CD4-positive, alpha-beta T cell (primary cell): ENCODE measurements around the gene CDK5RAP2. TPM values are rescaled to one million over a fixed set of nuclear protein-coding genes. Genes with fewer than 3 reads are reported as not detected.

Experiments
- ATAC-seq: fragments of 200-7000 bp; cut with Tn5 transposase; one replicate; pipeline ENCODE4 v1.10.0; 2022; ENCODE audit warnings: mild to moderate bottlenecking; ENCODE audit not compliant: poor library complexity
- CTCF ChIA-PET: fragments of 350-600 bp; sonication (Branson Sonifier 250); formaldehyde crosslinking; loops from one replicate; lab custom pipeline; 2021; ENCODE audit warnings: antibody characterized with exemption, inconsistent platforms; lab: Charles Lee
- POLR2A ChIA-PET: fragments of 350-600 bp; sonication (Branson Sonifier 250); formaldehyde crosslinking; loops from one replicate; lab custom pipeline; 2021; ENCODE audit warnings: antibody characterized with exemption, inconsistent platforms; lab: Charles Lee
- DNase-seq, 14 experiments: peaks; one replicate each; pipeline ENCODE4 v3.0.0-alpha.2; 2013 to 2020; ENCODE audit warnings: mixed read lengths in 2 of 14
- H3K27ac ChIP-seq, 2 donors: one replicate each; pipeline versions ENCODE4 v1.5.1 to v1.7.0; 2013; ENCODE audit warnings: low read length in 2 of 2, low read depth in 1 of 2, mild to moderate bottlenecking in 1 of 2
- H3K27me3 ChIP-seq, 2 experiments: 1 replicate in 1 of 2; 2 replicates in 1 of 2; pipeline versions ENCODE4 v1.6.1 to v1.7.0; 2013; ENCODE audit warnings: low read length in 2 of 2, control low read depth in 1 of 2, mild to moderate bottlenecking in 1 of 2, moderate library complexity in 1 of 2; ENCODE audit not compliant: insufficient read depth in 2 of 2, control insufficient read depth in 1 of 2
- H3K36me3 ChIP-seq: one replicate; pipeline ENCODE4 v1.6.1; 2013; ENCODE audit warnings: low read length, control low read depth; ENCODE audit not compliant: insufficient read depth
- H3K4me1 ChIP-seq: one replicate; pipeline ENCODE4 v1.6.1; 2013; ENCODE audit warnings: low read length, control low read depth; ENCODE audit not compliant: insufficient read depth
- H3K4me3 ChIP-seq: one replicate; pipeline ENCODE4 v1.5.1; 2013; ENCODE audit warnings: mild to moderate bottlenecking, low read length, moderate library complexity
- H3K9me3 ChIP-seq, 2 experiments: 1 replicate in 1 of 2; 2 replicates in 1 of 2; pipeline versions ENCODE4 v1.6.1 to v1.7.0; 2013; ENCODE audit warnings: low read length in 2 of 2, mild to moderate bottlenecking in 2 of 2, control low read depth in 1 of 2, moderate library complexity in 1 of 2; ENCODE audit not compliant: control insufficient read depth in 1 of 2, insufficient read depth in 1 of 2
- H3K27ac Mint-ChIP-seq: one replicate; pipeline ENCODE4 v1.8.0; 2020; ENCODE audit warnings: mixed read lengths
- H3K27me3 Mint-ChIP-seq: one replicate; pipeline ENCODE4 v1.8.0; 2021; ENCODE audit warnings: mixed read lengths
- H3K36me3 Mint-ChIP-seq: one replicate; pipeline ENCODE4 v1.8.0; 2021; ENCODE audit warnings: low read depth, mixed read lengths
- H3K4me1 Mint-ChIP-seq: one replicate; pipeline ENCODE4 v1.8.0; 2021; ENCODE audit warnings: low read depth, mixed read lengths
- H3K4me3 Mint-ChIP-seq: one replicate; pipeline ENCODE4 v1.8.0; 2020; ENCODE audit warnings: mild to moderate bottlenecking, mixed read lengths
- H3K9me3 Mint-ChIP-seq: one replicate; pipeline ENCODE4 v1.8.0; 2020; ENCODE audit warnings: mixed read lengths
- CTCF ChIP-seq: fragments of 200-600 bp; IDR thresholded peaks from one replicate; pipeline ENCODE4 v1.8.0; 2022; ENCODE audit warnings: antibody characterized with exemption, mild to moderate bottlenecking
- intact Hi-C, 2 experiments: fragments of 100-400 bp; cut with DNase I in 1 of 2; cut with micrococcal nuclease in 1 of 2; formaldehyde crosslinking; loops; one replicate each; pipeline versions ENCODE4 v1.15.1 to v1.9.0; 2023 to 2025; cut with DNase I, micrococcal nuclease
- total RNA-seq, 174 experiments: library from RNA in 2 of 174; stranded (reverse) in 2 of 174; gene quantifications; one replicate each; pipeline ENCODE4 v1.2.3 and lab custom pipeline; 2021 to 2026

CDK5RAP2 gene
- total RNA-seq, 2 experiments from 2014 or later: 55.0 to 56.0 TPM

- intact Hi-C loops: no loop called here
- Mint-ChIP-seq H3K27me3 (no peaks in the 10 kb centered on the region), H3K4me3 (no peak overlapping the region), H3K27ac (no peak overlapping the region), H3K4me1 (no peaks in the 10 kb centered on the region), H3K9me3 (no peaks in the 10 kb centered on the region), H3K36me3 (no peaks in the 10 kb centered on the region)
- no peaks in the 10 kb centered on the region for H3K36me3 ChIP-seq
- ATAC-seq (no peak), DNase-seq (no peak)
- H3K9me3 ChIP-seq: no peaks in the 10 kb centered on the region
- ChIA-PET POLR2A (no interaction called here), CTCF (no interaction called here)
- H3K4me1 ChIP-seq: no peaks in the 10 kb centered on the region
- H3K4me3 ChIP-seq: no peak overlapping the region
- no peaks in the 10 kb centered on the region for H3K27me3 ChIP-seq
- no peak overlapping the region for H3K27ac ChIP-seq
- TF ChIP-seq CTCF: no peak
Observed at GRCh38 chr9:120363697-120364096, 216.3 kb downstream of the CDK5RAP2 start.

- intact Hi-C loops: no loop called here
- H3K4me1 Mint-ChIP-seq: no peaks in the 10 kb centered on the region
- Histone ChIP-seq H3K9me3 (no peaks in the 10 kb centered on the region), H3K4me1 (no peaks in the 10 kb centered on the region), H3K4me3 (no peak overlapping the region), H3K27ac (no peak overlapping the region), H3K27me3 (no peaks in the 10 kb centered on the region), H3K36me3 (no peaks in the 10 kb centered on the region)
- ChIA-PET CTCF (no interaction called here), POLR2A (no interaction called here)
- no peak for TF ChIP-seq CTCF
- no peak for ATAC-seq
- H3K36me3 Mint-ChIP-seq: no peaks in the 10 kb centered on the region
- H3K27ac Mint-ChIP-seq: no peak overlapping the region
- H3K27me3 Mint-ChIP-seq: no peaks in the 10 kb centered on the region
- H3K9me3 Mint-ChIP-seq: no peaks in the 10 kb centered on the region
- DNase-seq: no peak
- H3K4me3 Mint-ChIP-seq: no peak overlapping the region
Observed at GRCh38 chr9:120362446-120362845, 217.5 kb downstream of the CDK5RAP2 start.

- DNase-seq: no peak
- ChIA-PET CTCF (no interaction called here), POLR2A (no interaction called here)
- H3K4me1 ChIP-seq: no peaks in the 10 kb centered on the region
- Mint-ChIP-seq H3K9me3 (no peaks in the 10 kb centered on the region), H3K36me3 (no peaks in the 10 kb centered on the region), H3K4me3 (no peak overlapping the region), H3K4me1 (no peaks in the 10 kb centered on the region), H3K27ac (no peak overlapping the region), H3K27me3 (no peaks in the 10 kb centered on the region)
- intact Hi-C loops: no loop called here
- no peak overlapping the region for H3K27ac ChIP-seq
- no peak overlapping the region for H3K4me3 ChIP-seq
- ATAC-seq: no peak
- H3K36me3 ChIP-seq: no peaks in the 10 kb centered on the region
- H3K9me3 ChIP-seq: no peaks in the 10 kb centered on the region
- no peaks in the 10 kb centered on the region for H3K27me3 ChIP-seq
- no peak for TF ChIP-seq CTCF
Observed at GRCh38 chr9:120361551-120361950, 218.4 kb downstream of the CDK5RAP2 start.
